Mesodermal cell (in vitro differentiated cells): ENCODE measurements around the gene LRP1B.

Experiments
- H3K27ac ChIP-seq: 2 replicates; pipeline ENCODE4 v1.7.0; 2013; ENCODE audit warnings: mild to moderate bottlenecking, low read depth, low read length, moderate library complexity; ENCODE audit not compliant: severe bottlenecking
- H3K36me3 ChIP-seq: 2 replicates; pipeline ENCODE4 v1.7.1; 2013; ENCODE audit warnings: mild to moderate bottlenecking, low read length, moderate library complexity; ENCODE audit not compliant: control insufficient read depth, insufficient read depth
- H3K4me1 ChIP-seq: one replicate; pipeline ENCODE4 v1.7.1; 2013; ENCODE audit warnings: mild to moderate bottlenecking, low read length; ENCODE audit not compliant: insufficient read depth, control insufficient read depth, poor library complexity, severe bottlenecking
- H3K4me3 ChIP-seq: 2 replicates; pipeline ENCODE4 v1.7.0; 2013; ENCODE audit warnings: low read length, control low read depth, mild to moderate bottlenecking; ENCODE audit not compliant: insufficient read depth, poor library complexity, severe bottlenecking; ENCODE audit errors: extremely low read depth
- H3K9me3 ChIP-seq: 2 replicates; pipeline ENCODE4 v1.7.1; 2013; ENCODE audit warnings: mild to moderate bottlenecking, low read length, moderate library complexity; ENCODE audit not compliant: control insufficient read depth
- WGBS, 2 experiments: methylation state at CpG; one replicate each; pipeline ENCODE4 v1.1.5; 2013; ENCODE audit warnings: missing lambda C conversion rate in 2 of 2; ENCODE audit not compliant: insufficient coverage in 2 of 2; 5-methylcytosine and 5-hydroxymethylcytosine counted together

The LRP1B gene

DNA sequence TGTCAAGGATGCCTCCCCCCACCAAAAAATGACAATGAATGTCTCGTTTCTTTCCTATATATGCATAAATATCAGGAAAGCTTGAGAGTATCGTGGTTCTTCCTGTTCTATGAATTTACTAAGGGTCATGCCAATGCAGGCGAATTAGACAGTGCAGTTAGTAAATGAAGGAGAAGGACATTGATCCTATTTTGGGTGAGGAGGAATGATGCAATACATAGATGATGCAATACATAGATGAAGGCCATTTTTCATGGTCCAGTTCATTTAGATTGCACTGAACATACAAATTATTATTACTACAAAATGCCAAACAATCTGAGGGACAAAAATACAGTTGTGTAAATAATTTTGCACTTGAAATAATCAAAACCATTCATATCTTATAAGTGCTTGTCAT lies 1265.0 kb downstream of the LRP1B start:
- Histone ChIP-seq H3K27ac (no peak overlapping the region), H3K4me3 (no peak overlapping the region), H3K4me1 (no peaks in the 10 kb centered on the region), H3K36me3 (no peaks in the 10 kb centered on the region), H3K9me3 (peaks cover 5% of the 10 kb centered on the region)
- WGBS, 2 experiments = 60 to 100% methylated on average over 1 to 2 of the region's 3 CpGs

DNA sequence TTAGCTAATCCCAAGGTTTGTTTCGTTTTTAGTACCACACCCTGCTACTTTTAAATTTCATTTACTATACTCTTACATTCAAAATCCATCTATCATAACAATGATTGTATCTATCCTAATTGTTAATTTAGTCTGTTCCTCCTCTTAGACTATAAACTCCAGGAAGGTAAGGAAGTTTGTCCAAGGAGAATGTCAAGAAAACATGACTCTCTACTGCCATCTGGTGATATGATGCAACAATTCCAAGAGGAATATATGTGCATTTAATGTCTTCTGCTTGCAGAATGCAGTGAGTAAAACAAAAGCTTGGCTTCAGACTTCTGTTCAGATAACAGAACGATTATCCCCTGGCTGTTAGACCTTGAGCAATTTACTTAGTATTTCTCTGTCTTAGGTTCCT lies 1267.1 kb downstream of the LRP1B start:
- WGBS, 2 experiments = 38% methylated on average over 1 of the region's 2 CpGs; no CpG with 5 or more reads in 1 of the 2 experiments

DNA sequence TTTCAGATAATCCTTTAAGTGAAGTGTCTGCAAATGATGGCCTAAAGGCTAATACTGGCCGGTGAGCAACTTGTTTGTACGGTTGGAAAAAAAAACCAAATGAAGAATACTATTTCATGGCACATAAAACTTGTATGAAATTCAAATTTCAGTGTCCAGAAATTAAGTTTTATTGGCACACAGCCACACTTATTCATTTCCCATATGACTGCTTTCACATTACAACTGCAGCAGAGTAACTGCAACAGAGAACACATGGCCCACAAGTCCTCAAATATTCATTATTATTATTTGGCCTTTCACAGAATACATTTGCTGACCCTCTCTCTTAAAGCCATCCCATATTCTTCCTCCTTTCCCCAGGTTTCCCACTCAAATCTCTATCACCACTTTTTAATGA lies 1268.6 kb downstream of the LRP1B start:
- WGBS, 2 experiments = 80% methylated on average over 1 of the region's 2 CpGs; no CpG with 5 or more reads in 1 of the 2 experiments
- no peaks in the 10 kb centered on the region for H3K4me1 ChIP-seq
- H3K36me3 ChIP-seq = no peaks in the 10 kb centered on the region
- no peak overlapping the region for H3K4me3 ChIP-seq
- no peaks in the 10 kb centered on the region for H3K9me3 ChIP-seq
- no peak overlapping the region for H3K27ac ChIP-seq

More for the DNA sequence above, 1267.1 kb downstream of the LRP1B start:
- Histone ChIP-seq H3K9me3 (no peaks in the 10 kb centered on the region), H3K27ac (no peak overlapping the region), H3K36me3 (no peaks in the 10 kb centered on the region), H3K4me1 (no peaks in the 10 kb centered on the region), H3K4me3 (no peak overlapping the region)

DNA sequence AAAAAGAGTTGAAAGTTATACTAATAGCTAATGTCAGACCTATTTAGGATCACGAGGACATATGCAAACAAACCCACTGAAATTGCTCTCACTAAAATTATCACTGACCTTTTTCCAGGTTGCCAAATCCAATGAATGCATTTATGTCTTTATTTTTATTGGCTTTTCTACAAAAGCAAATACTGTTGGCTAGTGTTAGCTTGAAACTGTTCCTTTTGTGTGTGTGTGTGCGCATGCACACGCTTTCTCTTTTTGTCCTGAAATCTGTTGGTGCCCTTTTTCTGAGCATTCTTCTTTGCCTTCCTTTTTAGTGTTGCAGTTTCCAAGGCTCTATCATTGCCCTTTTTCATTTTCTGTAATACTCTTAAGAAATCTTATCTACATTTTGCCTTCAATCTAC lies 1269.2 kb downstream of the LRP1B start:
- no peak overlapping the region for H3K4me3 ChIP-seq
- no peaks in the 10 kb centered on the region for H3K9me3 ChIP-seq
- no peaks in the 10 kb centered on the region for H3K4me1 ChIP-seq
- H3K27ac ChIP-seq = no peak overlapping the region
- no CpG with 5 or more reads among the region's 3 CpGs for WGBS, 2 experiments
- no peaks in the 10 kb centered on the region for H3K36me3 ChIP-seq

DNA sequence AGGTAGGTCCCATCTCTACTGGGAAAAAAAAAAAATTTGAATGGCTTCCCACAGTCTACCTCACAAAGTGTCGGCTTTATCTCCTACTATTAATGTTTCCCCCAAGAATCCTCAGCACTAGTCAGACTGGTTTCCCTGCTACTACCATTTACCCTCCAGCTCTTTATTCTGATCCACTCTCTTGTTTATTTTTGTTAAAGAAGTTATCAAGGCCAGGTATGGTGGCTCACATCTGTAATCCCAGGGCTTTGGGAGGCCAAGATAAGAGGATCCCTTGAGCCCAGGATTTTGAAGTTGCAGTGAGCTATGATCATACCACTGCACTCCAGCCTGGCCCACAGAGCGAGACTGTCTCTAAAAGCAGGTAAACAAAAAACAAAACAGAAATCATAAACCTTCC lies 1275.3 kb downstream of the LRP1B start:
- no peaks in the 10 kb centered on the region for H3K9me3 ChIP-seq
- H3K4me1 ChIP-seq = no peaks in the 10 kb centered on the region
- H3K27ac ChIP-seq = no peak overlapping the region
- no peak overlapping the region for H3K4me3 ChIP-seq
- 87% methylated on average over 1 of the region's 2 CpGs; no CpG with 5 or more reads in 1 of the 2 experiments for WGBS, 2 experiments
- no peaks in the 10 kb centered on the region for H3K36me3 ChIP-seq

DNA sequence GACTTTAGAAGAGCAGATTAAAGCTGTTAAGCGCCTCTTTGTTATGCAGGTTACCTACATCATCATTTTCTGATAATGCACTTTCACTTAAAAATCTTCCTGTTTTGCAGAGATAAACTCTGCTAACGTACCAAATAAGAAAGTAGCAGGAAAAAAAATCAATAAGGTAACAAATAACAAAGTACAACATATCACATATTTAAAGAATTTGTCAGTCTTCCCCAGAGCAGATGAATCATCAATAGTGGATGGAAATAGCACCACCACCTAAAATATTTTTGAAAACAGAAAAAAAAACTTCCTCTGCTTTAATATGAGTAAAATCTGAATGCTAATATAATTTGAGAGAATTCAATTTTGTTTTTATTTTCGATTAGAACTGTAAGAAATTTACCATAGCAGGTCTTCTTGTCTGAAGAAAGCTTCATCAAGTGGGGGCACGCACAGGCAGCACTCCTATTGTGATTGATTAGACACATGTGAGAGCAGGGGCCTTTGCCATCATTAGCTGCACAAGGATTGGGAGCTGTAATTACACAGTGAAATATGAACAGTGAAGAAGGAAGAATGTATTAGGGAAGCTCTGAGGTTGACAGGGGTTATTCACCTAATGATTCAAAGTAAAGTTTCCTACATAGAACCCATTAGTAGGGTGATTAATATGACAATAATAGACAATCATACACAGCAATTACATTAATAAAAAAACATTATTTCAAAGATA lies 1279.4 kb downstream of the LRP1B start:
- WGBS, 2 experiments = 94 to 96% methylated on average over 2 of the region's 4 CpGs
- Histone ChIP-seq H3K4me1 (no peaks in the 10 kb centered on the region), H3K9me3 (no peaks in the 10 kb centered on the region), H3K27ac (no peak overlapping the region), H3K36me3 (no peaks in the 10 kb centered on the region), H3K4me3 (no peak overlapping the region)

DNA sequence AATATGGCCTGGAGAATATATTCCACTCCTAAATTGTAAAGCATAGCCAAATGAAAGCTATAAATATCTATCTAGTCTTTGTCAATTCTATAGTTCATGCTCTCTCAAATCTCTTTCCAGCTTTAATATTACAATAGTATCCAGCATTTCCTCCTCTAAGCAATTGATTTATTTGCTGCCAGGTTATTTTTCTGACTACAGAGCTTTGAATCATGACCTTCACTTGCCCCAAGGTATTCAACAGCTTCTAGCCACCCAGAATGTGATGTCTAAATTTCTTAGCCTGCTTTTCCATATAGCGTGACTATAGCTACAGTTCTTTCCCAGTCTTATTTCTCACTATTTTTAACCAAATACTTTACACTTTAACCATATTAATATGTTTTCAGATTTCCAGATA lies 1287.6 kb downstream of the LRP1B start:
- Histone ChIP-seq H3K4me1 (no peaks in the 10 kb centered on the region), H3K4me3 (no peak overlapping the region), H3K27ac (no peak overlapping the region), H3K9me3 (no peaks in the 10 kb centered on the region), H3K36me3 (no peaks in the 10 kb centered on the region)
- WGBS, 2 experiments = 88 to 100% methylated on average over 1 of the region's 1 CpG

DNA sequence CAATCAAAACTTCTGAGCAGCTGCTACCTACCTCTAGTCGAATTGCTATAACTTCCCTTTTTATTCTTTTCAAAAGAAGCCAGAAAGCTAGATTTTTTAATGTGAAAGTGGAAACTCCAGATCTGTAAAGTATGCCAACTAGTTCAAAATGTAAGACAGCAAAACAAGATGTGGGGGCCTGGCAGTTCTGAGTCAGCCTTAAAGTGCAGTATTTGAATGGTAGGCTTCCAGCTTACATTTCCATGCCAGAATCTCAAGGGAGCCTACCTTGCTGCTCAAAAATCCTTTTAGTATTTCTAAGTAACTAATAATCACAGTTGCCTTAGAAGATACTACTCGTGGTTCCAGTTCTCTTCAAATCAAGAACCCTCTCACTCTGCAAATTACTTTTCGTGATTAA lies 1288.7 kb downstream of the LRP1B start:
- whole genome bisulfite sequencing, 2 experiments = no CpG with 5 or more reads among the region's 3 CpGs
- no peak overlapping the region for H3K27ac ChIP-seq
- H3K4me1 ChIP-seq = no peaks in the 10 kb centered on the region
- H3K4me3 ChIP-seq = no peak overlapping the region
- no peaks in the 10 kb centered on the region for H3K36me3 ChIP-seq
- H3K9me3 ChIP-seq = no peaks in the 10 kb centered on the region

DNA sequence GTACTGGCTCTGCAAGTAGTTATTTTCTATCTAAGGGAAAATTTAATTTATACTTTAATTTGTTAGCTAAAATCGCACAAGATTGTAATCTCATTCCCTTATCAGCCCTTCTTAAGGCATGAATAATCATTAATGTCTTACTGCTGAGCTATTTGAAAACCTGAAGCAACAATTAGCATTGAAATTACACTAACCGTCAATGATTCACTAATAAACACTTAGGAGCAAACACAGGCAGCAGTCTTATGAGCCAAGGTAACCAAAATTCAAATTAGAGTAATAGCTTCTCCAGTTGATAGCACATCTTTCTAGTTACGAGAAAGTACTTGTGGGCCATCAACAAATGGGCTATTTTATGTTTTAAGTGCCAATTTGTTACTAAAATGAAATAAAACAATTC lies 1289.7 kb downstream of the LRP1B start:
- WGBS, 2 experiments = 88% methylated on average over 1 of the region's 3 CpGs; no CpG with 5 or more reads in 1 of the 2 experiments
- Histone ChIP-seq H3K27ac (no peak overlapping the region), H3K36me3 (no peaks in the 10 kb centered on the region), H3K9me3 (no peaks in the 10 kb centered on the region), H3K4me3 (no peak overlapping the region), H3K4me1 (no peaks in the 10 kb centered on the region)

DNA sequence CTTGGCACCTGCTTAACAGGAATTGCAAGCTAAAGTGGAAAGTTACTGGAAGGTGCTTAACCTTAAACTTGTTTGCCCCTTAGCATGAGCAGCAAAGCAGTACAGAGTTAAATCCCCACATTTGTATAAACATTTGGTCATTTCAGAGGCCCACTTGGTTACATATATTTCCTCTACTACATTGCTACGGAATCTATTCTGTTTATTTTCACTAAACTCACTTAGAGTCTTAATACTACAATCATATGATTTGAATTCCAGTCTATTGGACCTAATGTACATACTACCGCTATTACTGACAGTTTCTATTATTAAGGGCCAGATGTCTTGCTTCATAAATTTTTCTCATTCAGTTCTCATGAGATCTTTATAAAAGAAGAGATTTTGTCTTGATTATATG lies 1294.0 kb downstream of the LRP1B start:
- Histone ChIP-seq H3K9me3 (no peaks in the 10 kb centered on the region), H3K36me3 (no peaks in the 10 kb centered on the region), H3K4me1 (no peaks in the 10 kb centered on the region), H3K27ac (no peak overlapping the region), H3K4me3 (no peak overlapping the region)
- 89 to 100% methylated on average over 1 of the region's 2 CpGs for WGBS, 2 experiments

DNA sequence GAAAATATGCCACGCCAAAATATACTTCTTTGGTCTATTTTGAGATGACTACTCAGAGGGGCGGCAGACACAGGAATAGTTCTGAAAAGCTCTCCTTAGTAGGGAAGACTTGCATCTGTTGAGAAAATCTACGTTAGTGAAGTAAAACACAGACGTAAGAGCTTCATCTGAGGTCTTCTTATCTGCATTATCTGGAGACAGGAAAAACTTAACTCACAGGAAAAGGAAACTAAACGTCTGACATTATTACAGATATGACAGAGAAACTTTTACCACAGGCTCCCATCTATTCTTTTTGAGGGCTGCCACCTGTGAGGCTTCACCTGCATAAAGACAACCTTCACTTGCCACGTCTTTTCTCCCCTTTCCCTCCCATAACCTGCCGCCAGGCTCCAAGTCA lies 1295.7 kb downstream of the LRP1B start:
- 80 to 81% methylated on average over 1 to 4 of the region's 7 CpGs for WGBS, 2 experiments
- no peaks in the 10 kb centered on the region for H3K4me1 ChIP-seq
- no peaks in the 10 kb centered on the region for H3K9me3 ChIP-seq
- H3K27ac ChIP-seq = no peak overlapping the region
- no peaks in the 10 kb centered on the region for H3K36me3 ChIP-seq
- H3K4me3 ChIP-seq = no peak overlapping the region
